Neural cell (in vitro differentiated cells): ENCODE results near the gene RCVRN. TPM values are rescaled to one million over a fixed set of nuclear protein-coding genes. Genes with fewer than 3 reads are reported as not detected.

Experiments used
- H2AFZ ChIP-seq: fragments of 200-600, 300-800 bp; sonication (generic), shearing (Covaris generic); 2 replicates; pipeline ENCODE4 v1.6.0; 2014; ENCODE audit warnings: low read depth, mild to moderate bottlenecking, antibody characterized with exemption, low read length, moderate library complexity
- H3F3A ChIP-seq: fragments of 200-600 bp; shearing (Covaris generic); 2 replicates; pipeline ENCODE4 v1.6.1; 2016; ENCODE audit warnings: mild to moderate bottlenecking, moderate library complexity, mixed read lengths, antibody characterized with exemption, low read length; ENCODE audit not compliant: insufficient read depth, poor library complexity, severe bottlenecking
- H3K27ac ChIP-seq: fragments of 200-600, 300-800 bp; sonication (generic), shearing (Covaris generic); 2 replicates; pipeline ENCODE4 v1.5.1; 2014; ENCODE audit warnings: mild to moderate bottlenecking, low read length, moderate library complexity
- H3K27me3 ChIP-seq: fragments of 300-800, 200-600 bp; sonication (generic), shearing (Covaris generic); 2 replicates; pipeline ENCODE4 v1.6.0; 2014; ENCODE audit warnings: mild to moderate bottlenecking, low read depth, low read length, moderate library complexity; ENCODE audit not compliant: insufficient read depth
- H3K36me3 ChIP-seq: fragments of 300-800, 200-600 bp; sonication (generic), shearing (Covaris generic); 2 replicates; pipeline ENCODE4 v1.5.1; 2014; ENCODE audit warnings: mild to moderate bottlenecking, antibody characterized with exemption, low read length, moderate library complexity; ENCODE audit not compliant: insufficient read depth
- H3K4me2 ChIP-seq: fragments of 300-800, 200-600 bp; sonication (generic), shearing (Covaris generic); 2 replicates; pipeline ENCODE4 v1.6.0; 2014; ENCODE audit warnings: mild to moderate bottlenecking, low read length
- H3K4me3 ChIP-seq: fragments of 300-800, 200-600 bp; sonication (generic), shearing (Covaris generic); 2 replicates; pipeline ENCODE4 v1.5.1; 2014; ENCODE audit warnings: mild to moderate bottlenecking, low read length, moderate library complexity
- H3K79me2 ChIP-seq: fragments of 200-600 bp; shearing (Covaris generic); replicated peaks from 2 replicates; pipeline ENCODE4 v1.6.0; 2014; ENCODE audit warnings: mild to moderate bottlenecking, low read length, moderate library complexity; ENCODE audit not compliant: insufficient read depth
- H3K9ac ChIP-seq: fragments of 300-800, 200-600 bp; sonication (generic), shearing (Covaris generic); 2 replicates; pipeline ENCODE4 v1.6.1; 2016; ENCODE audit warnings: mild to moderate bottlenecking, low read length, mixed read lengths
- H3K9me2 ChIP-seq: fragments of 200-600 bp; shearing (Covaris generic); 2 replicates; pipeline ENCODE4 v1.6.1; 2016; ENCODE audit warnings: mild to moderate bottlenecking, low read length, mixed read lengths; ENCODE audit not compliant: insufficient read depth
- H3K9me3 ChIP-seq: fragments of 200-600, 300-800 bp; sonication (generic), shearing (Covaris generic); 2 replicates; pipeline ENCODE4 v1.6.1; 2016; ENCODE audit warnings: mild to moderate bottlenecking, mixed run types, low read length, moderate library complexity, mixed read lengths
- H4K20me1 ChIP-seq: fragments of 200-600 bp; shearing (Covaris generic); 2 replicates; pipeline ENCODE4 v1.6.1; 2016; ENCODE audit warnings: mild to moderate bottlenecking, mixed run types; ENCODE audit not compliant: insufficient read depth
- EP300 ChIP-seq: fragments of 450-650 bp; conservative IDR thresholded peaks from 2 replicates; pipeline ENCODE4 v1.6.1; 2014; ENCODE audit warnings: antibody characterized with exemption, mild to moderate bottlenecking, moderate library complexity; ENCODE audit not compliant: poor library complexity, severe bottlenecking
- EZH2 ChIP-seq: fragments of 200-600, 300-800 bp; shearing (Covaris generic), sonication (generic); IDR thresholded peaks from 2 replicates; pipeline ENCODE4 v1.6.1; 2014; ENCODE audit warnings: antibody characterized with exemption, low read length, borderline replicate concordance, mild to moderate bottlenecking; ENCODE audit not compliant: insufficient read depth, poor library complexity, severe bottlenecking
- MXI1 ChIP-seq: fragments of 450-650 bp; conservative IDR thresholded peaks from 2 replicates; pipeline ENCODE4 v1.6.1; 2014; ENCODE audit warnings: antibody characterized with exemption, mild to moderate bottlenecking; ENCODE audit not compliant: poor library complexity, severe bottlenecking
- POLR2AphosphoS5 ChIP-seq: IDR thresholded peaks from 2 replicates; pipeline ENCODE4 v1.6.1; 2012
- RAD21 ChIP-seq: fragments of 450-650 bp; conservative IDR thresholded peaks from 2 replicates; pipeline ENCODE4 v1.6.1; 2014; ENCODE audit warnings: antibody characterized with exemption, mild to moderate bottlenecking, moderate library complexity
- SMC3 ChIP-seq: fragments of 450-650 bp; conservative IDR thresholded peaks from 2 replicates; pipeline ENCODE4 v1.6.1; 2014; ENCODE audit warnings: antibody characterized with exemption, mild to moderate bottlenecking, moderate library complexity; ENCODE audit not compliant: poor library complexity
- TAF1 ChIP-seq: IDR thresholded peaks from 2 replicates; pipeline ENCODE4 v1.6.1; 2012; ENCODE audit warnings: low read depth
- polyA plus RNA-seq: library from polyadenylated mRNA; depleted of rRNA; stranded (reverse); fragments of >200 nt; gene quantifications from 2 replicates; pipeline ENCODE4 v1.2.3, GENCODE V29; 2014
- TF ChIP-seq, protein P1 (sequence below): IDR thresholded peaks from 2 replicates; pipeline ENCODE4 v1.6.1; 2012; ENCODE audit warnings: borderline replicate concordance
- TF ChIP-seq, protein P2 (sequence below): fragments of 450-650 bp; IDR thresholded peaks from 2 replicates; pipeline ENCODE4 v1.5.1; 2014; ENCODE audit warnings: antibody characterized with exemption, mild to moderate bottlenecking, moderate library complexity; ENCODE audit not compliant: poor library complexity, severe bottlenecking

RCVRN gene
- polyA plus RNA-seq, 1 donor from 2014 or later = 1.1 TPM

DNA sequence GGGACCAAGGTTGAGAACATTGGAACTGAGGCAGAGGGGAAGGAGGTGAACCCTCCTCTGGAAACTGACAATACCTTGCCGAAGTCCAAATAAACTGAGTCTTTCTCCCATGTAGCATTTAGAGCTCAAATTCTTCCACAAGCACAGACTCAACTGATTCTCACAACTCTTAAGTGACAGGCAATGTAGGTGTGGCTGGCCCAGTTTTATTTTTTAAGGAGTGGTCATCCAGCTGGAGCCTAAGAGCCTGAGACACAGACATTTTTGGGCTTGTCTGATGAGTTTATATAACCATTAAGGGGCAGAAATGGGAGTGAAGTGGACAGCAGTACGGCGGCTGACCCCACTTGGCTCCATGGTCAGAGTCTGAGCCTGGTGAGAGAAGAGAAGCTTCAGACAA, 10.8 kb downstream of the RCVRN start:
- no peak overlapping the region for H3K4me3 ChIP-seq
- H3K9ac ChIP-seq = no peak overlapping the region
- no peak overlapping the region for H3K27ac ChIP-seq
- no peaks in the 10 kb centered on the region for H3K9me2 ChIP-seq
- TF ChIP-seq POLR2AphosphoS5 (no peak), EP300 (no peak), TAF1 (no peak), EZH2 (no peak), MXI1 (no peak)
- TF ChIP-seq, protein P1, sequence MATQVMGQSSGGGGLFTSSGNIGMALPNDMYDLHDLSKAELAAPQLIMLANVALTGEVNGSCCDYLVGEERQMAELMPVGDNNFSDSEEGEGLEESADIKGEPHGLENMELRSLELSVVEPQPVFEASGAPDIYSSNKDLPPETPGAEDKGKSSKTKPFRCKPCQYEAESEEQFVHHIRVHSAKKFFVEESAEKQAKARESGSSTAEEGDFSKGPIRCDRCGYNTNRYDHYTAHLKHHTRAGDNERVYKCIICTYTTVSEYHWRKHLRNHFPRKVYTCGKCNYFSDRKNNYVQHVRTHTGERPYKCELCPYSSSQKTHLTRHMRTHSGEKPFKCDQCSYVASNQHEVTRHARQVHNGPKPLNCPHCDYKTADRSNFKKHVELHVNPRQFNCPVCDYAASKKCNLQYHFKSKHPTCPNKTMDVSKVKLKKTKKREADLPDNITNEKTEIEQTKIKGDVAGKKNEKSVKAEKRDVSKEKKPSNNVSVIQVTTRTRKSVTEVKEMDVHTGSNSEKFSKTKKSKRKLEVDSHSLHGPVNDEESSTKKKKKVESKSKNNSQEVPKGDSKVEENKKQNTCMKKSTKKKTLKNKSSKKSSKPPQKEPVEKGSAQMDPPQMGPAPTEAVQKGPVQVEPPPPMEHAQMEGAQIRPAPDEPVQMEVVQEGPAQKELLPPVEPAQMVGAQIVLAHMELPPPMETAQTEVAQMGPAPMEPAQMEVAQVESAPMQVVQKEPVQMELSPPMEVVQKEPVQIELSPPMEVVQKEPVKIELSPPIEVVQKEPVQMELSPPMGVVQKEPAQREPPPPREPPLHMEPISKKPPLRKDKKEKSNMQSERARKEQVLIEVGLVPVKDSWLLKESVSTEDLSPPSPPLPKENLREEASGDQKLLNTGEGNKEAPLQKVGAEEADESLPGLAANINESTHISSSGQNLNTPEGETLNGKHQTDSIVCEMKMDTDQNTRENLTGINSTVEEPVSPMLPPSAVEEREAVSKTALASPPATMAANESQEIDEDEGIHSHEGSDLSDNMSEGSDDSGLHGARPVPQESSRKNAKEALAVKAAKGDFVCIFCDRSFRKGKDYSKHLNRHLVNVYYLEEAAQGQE = no peak
- no peaks in the 10 kb centered on the region for H3F3A ChIP-seq
- no peaks in the 10 kb centered on the region for H3K79me2 ChIP-seq
- no peaks in the 10 kb centered on the region for H3K27me3 ChIP-seq
- no peak overlapping the region for H2AFZ ChIP-seq
- H4K20me1 ChIP-seq = no peaks in the 10 kb centered on the region
- H3K9me3 ChIP-seq = no peaks in the 10 kb centered on the region
- H3K36me3 ChIP-seq = no peaks in the 10 kb centered on the region
- no peak overlapping the region for H3K4me2 ChIP-seq

- Histone ChIP-seq H3K27me3 (no peaks in the 10 kb centered on the region), H3F3A (no peaks in the 10 kb centered on the region), H3K36me3 (no peaks in the 10 kb centered on the region), H3K4me3 (no peak overlapping the region), H3K79me2 (no peaks in the 10 kb centered on the region), H3K9me3 (no peaks in the 10 kb centered on the region), H3K27ac (no peak overlapping the region), H3K4me2 (no peak overlapping the region), H2AFZ (no peak overlapping the region), H3K9me2 (no peaks in the 10 kb centered on the region), H4K20me1 (no peaks in the 10 kb centered on the region), H3K9ac (no peak overlapping the region)
- no peak for TF ChIP-seq RAD21
- TF ChIP-seq EZH2 = no peak
- TF ChIP-seq SMC3 = no peak
- no peak for TF ChIP-seq TAF1
- no peak for TF ChIP-seq POLR2AphosphoS5
- no peak for TF ChIP-seq MXI1
Measured at GRCh38 chr17:9893411-9894012, 11.6 kb downstream of the RCVRN start.

- Histone ChIP-seq H3K27ac (no peak overlapping the region), H3K9me3 (no peaks in the 10 kb centered on the region), H4K20me1 (no peaks in the 10 kb centered on the region), H3K9ac (no peak overlapping the region), H3K9me2 (no peaks in the 10 kb centered on the region), H3K79me2 (no peaks in the 10 kb centered on the region), H3K4me3 (no peak overlapping the region), H2AFZ (no peak overlapping the region), H3K36me3 (no peaks in the 10 kb centered on the region), H3K27me3 (no peaks in the 10 kb centered on the region), H3K4me2 (no peak overlapping the region), H3F3A (no peaks in the 10 kb centered on the region)
- TF ChIP-seq, protein P1 = no peak
- TF ChIP-seq EP300 (no peak), POLR2AphosphoS5 (no peak), TAF1 (no peak), SMC3 (no peak), EZH2 (no peak), RAD21 (no peak), MXI1 (no peak)
- TF ChIP-seq, protein P2, sequence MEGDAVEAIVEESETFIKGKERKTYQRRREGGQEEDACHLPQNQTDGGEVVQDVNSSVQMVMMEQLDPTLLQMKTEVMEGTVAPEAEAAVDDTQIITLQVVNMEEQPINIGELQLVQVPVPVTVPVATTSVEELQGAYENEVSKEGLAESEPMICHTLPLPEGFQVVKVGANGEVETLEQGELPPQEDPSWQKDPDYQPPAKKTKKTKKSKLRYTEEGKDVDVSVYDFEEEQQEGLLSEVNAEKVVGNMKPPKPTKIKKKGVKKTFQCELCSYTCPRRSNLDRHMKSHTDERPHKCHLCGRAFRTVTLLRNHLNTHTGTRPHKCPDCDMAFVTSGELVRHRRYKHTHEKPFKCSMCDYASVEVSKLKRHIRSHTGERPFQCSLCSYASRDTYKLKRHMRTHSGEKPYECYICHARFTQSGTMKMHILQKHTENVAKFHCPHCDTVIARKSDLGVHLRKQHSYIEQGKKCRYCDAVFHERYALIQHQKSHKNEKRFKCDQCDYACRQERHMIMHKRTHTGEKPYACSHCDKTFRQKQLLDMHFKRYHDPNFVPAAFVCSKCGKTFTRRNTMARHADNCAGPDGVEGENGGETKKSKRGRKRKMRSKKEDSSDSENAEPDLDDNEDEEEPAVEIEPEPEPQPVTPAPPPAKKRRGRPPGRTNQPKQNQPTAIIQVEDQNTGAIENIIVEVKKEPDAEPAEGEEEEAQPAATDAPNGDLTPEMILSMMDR = no peak
Measured at GRCh38 chr17:9890124-9890523, 14.9 kb downstream of the RCVRN start.
